Endothelial cell of hepatic sinusoid (primary cell): ENCODE measurements around the gene IL17RA.
"Not testable (repeated sequence)": the region's sequence is repeated elsewhere in the genome, so short reads cannot be mapped to it uniquely, and the experiment has no call there.

Source experiments
- in situ Hi-C: cut with HindIII; loops from 2 replicates; pipeline ENCODE4 v1.10.0; 2017; ENCODE audit warnings: low sequenced_read_pairs

IL17RA gene

DNA sequence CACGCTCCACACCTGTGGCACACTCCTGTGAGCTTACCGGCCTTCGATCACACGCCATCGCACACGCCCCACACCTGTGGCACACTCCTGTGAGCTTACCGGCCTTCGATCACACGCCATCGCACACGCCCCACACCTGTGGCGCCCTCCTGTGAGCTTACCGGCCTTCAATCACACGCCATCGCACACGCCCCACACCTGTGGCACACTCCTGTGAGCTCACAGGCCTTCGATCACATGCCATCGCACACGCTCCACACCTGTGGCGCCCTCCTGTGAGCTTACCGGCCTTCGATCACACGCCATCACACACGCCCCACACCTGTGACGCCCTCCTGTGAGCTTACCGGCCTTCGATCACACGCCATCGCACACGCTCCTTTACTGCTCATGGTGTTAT, 62.7 kb downstream of the IL17RA start:
- in situ Hi-C loops = not testable (repeated sequence)

DNA sequence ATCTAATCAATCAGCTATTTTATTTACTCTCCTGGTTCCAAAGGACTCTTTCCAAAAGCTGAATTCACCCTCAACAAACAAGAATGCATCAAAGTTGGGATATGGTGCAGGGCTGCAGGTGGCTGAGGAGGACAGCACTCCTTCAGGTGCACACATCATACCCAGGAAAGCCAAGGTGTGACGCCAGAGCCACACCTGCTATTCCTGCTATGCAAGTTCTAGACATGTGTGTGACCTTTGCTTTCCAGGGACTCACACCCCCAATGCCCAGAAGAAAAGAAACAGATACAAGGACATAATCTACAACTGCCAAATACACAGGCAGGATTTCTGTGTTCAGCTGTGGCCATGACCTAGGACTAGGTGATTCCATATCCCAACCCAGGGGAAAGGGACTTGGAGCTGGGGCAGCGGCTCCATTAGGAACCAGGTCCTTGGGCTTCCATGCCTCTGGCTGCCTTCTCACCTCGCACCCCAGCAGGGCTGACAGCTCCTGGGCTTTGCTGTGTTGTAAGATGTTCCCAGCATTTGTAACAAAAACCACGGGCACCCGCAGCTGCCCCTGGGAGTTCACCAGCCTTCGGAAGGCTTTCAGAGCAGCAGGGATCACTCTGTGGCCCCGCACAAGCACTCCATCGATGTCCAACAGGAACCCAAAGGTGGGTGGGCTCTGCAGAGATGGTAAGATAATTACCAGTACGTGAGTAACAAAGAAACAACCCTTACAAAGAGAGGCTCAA, 64.4 kb downstream of the IL17RA start:
- in situ Hi-C loops = no loop called here

DNA sequence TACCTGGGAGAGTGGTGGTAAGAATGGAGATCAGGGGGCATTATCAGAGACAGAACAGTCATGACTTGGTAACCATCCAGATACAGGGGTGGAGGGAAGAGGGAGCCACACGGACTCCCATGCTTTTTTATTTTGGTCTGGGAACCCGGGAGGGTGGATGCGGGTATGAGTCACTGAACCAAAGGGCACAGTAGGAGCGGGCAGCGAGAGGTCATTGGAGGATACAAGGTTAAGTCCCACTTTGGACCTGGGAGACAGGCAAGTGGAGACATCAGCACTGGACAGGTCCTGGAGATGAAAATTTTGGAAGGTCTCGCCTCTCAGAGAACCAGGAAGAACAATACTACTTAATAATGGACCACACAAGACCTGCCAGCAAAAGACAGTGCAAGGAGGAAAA, 67.5 kb downstream of the IL17RA start:
- in situ Hi-C loops = no loop called here

DNA sequence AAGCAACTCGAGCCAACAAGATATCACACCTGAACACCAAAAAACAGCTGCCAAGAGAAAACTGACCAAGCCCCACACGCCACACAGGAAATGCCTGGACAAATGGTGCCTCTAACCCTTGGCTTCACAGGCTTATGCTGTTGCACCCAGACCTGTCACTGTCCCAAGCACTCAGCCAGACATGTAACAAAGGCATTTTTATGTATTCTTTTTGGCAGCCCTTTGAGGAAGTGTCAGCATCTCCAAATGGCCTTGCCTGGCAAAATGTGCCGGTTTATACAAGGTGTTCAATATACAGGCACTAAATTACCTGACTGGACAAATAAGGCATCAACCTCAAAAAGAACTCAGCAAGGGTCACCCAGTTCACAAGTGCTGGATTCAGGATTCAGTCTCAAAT, 68.2 kb downstream of the IL17RA start:
- in situ Hi-C loops = no loop called here

DNA sequence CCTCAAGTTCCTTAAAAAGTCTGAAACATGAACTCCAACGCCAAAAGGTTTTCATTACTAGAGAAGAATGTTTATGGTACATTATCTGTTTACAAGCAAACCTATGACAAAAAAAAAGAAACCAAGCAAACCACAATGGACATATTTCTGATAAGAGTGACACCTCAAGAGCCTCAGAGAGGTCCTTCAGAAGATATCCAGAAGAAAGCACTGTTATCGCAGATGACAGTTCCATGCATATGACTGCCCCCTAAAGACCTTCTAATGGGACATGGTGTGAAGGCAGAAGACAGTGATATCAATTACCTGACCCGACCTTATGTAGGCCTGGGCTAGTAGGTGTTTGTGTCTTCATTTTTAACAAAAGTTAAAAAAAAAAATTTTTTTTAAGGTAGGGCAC, 71.1 kb downstream of the IL17RA start:
- in situ Hi-C loops = no loop called here

DNA sequence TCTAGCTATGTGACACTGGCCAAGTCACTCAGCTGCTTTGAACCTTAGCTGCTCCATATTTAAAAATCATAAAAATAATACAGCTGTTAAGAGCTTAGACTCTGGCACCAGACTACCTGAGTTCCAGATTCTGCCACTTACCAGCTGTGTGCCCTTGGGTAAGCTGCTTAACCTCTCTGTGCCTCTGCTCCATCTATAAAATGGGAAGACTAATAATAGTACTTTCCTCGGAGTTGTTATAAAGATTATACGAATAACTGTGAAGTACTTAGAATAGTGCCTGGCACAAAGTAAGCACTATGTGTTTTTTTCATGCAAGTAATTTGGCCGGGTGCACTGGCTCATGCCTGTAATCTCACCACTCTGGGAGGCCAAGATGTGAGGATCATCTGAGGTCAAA, 72.9 kb downstream of the IL17RA start:
- in situ Hi-C loops = no loop called here

DNA sequence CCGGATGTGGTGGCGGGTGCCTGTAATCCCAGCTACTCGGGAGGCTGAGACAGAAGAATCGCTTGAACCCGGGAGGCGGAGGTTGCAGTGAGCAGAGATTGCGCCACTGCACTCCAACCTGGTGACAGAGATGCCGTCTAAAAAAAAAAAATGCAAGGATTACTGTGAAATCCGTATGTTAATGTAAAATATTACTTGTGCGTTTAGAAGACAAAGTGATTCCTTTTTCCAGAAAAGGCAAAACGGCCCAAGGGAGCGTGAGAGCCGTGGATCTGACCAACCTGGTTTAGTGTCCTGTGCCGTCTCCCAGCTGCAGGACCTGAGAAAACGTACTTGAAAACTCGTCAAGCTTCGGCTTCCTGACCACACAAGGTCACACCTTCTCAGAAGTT, 73.4 kb downstream of the IL17RA start:
- in situ Hi-C loops = no loop called here

DNA sequence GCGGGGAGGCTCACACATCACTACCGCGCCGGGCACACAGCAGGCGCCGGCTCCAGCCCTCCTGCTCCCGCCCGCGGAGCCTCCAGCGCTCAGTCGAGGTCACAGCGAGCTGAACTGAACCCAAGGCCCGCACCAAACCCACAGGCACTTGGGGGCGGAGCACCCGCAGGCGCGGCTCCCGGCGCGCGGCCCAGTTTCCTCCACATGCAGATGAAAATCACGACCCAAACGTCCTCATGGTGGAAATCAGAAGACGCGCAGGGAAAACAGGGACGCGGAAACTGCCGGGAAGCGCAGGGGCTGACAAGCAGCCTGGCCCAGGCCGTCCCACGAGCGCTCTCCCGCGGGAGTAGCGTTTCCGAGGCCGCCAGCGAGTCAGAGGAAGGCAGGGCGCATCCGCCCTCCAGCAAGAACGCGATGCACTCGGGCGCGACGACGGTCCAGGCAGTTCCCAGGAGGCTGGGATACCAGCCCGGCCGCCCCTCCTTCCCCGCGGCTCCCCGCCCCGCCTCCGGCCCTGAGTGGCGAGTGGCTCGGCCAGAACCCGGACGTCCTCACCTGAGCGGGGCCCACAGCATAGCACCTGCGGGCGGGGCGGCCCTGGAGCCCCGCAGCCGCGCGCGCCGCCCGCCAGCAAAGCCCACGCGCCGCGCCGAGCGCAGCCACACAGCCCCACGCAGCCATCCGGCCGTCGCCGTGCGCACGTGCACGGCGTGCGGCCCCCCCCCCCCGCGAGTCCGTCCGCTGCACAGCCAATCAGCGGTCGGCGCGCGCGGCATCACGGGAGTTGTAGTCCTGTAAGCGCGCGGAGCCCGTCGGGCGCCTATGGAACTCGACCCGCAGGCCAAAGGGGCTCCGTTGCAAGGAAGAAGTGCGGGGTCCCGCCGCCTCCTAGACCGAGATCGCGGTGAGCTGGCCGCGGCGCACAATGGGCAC, 74.0 kb downstream of the IL17RA start, which contains the start of gene HDHD5:
HDHD5 (minus strand) TSS at position 710 of the 936 bp plus-strand sequence; CDS start at position 684, 26 bp downstream.
- in situ Hi-C loops = no loop called here

DNA sequence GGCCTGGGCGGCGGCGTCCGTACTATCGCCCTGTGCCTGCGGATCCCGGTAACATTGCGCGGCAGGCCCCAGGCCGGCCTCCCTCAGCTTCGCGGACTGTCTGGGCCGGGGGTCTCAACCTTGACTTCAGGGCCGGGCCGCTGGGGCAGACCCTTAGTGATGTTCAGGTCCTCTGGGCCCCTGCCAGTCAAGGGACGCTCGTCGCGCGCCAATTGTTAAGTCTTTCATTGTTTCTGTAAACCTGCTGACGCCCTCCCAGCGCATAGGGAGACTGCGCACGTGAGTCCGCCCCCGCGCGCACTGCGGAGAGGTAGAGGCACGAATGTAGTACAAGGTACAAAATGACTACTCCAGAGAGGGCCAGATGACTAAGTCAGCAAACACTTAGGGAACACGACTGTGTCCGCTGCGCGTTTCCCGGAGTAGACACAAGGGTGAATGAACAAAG, 74.7 kb downstream of the IL17RA start:
- in situ Hi-C loops = no loop called here

DNA sequence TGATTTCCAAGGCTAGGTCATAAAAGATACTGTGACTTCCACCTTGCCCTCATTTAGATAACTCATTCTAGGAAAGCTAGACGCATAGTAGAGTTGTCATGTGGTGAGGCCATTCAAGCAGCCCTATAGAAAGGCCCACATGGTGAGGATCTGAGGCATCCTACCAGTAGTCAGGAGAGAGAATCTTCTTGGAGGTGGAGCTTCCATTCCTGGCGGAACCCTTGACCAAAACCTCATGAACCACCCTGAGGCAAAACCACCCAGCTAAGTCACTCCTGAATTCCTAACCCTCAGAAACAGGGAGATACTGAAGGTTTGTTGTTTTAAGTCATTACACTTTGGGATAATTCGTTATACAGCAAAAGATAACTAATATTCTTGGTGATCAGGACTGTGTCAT, 77.2 kb downstream of the IL17RA start:
- in situ Hi-C loops = no loop called here

DNA sequence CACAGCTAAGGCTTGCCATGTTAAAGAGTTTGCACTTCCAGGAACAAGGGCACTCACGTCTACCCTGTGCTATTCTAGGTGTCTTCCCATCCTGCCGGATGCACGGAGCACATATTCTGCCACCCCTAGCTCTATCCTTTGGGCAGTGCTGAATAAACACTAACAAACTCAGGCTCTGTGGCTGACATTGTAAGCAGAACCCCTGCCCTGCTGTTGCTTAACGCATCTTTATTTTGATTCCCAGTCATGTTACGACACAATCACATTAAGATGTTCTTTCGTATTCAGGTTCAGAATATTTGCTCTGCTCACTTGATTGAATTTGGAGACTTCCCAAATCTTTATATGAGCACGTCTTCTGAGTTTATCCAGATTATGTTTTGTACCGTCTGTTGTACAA, 77.9 kb downstream of the IL17RA start:
- in situ Hi-C loops = no loop called here

DNA sequence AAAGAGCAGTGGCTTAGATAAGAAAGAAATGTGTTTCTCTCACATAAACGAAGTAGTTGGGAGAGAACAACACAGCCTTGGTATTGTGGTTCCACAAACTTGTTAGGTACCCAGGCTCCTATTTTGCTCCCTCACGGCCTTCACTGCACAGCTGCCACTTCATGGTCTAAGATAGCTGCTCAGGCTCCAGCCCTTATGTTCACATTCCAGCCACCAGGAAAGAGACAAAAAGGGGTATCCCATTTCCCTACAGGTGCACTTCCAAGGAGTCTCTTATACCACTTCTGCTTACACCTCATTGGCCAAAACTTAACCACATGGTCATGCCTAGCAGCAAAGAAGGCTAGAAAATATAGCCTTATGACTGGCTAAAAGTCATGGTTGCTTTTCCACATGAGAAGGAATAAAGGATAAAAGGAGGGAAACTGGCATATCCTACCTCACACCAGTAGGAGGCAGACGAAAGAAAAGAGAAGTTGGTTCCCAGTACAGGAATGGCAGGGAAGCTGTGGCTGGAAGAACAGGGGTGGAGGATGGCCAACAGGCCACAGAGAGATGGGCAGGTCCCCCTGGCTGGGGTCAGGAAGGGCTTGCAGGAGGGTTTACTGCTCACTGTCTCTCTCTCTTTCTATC, 79.7 kb downstream of the IL17RA start:
- in situ Hi-C loops = loop anchor here (5.0 kb wide), 1 partner anchor 47 kb away; no protein-coding TSS in a partner anchor
